SU-DHL-6 (cell line): ENCODE data around the gene CDK7.

ENCODE experiments used
- CTCF ChIP-seq: fragments of 200-600 bp; sonication (generic); IDR thresholded peaks from one replicate; pipeline ENCODE4 v1.5.1; 2017; ENCODE audit warnings: antibody characterized with exemption, mild to moderate bottlenecking, low read length, moderate library complexity; ENCODE audit not compliant: insufficient read depth, poor library complexity, severe bottlenecking
- EZH2phosphoT487 ChIP-seq: fragments of 200-600 bp; sonication (generic), shearing (Covaris generic); conservative IDR thresholded peaks from 2 replicates; pipeline ENCODE4 v1.6.1; 2018; ENCODE audit warnings: mild to moderate bottlenecking, antibody characterized with exemption, low read length, moderate library complexity, mixed read lengths

GRCh38 chr5:69217151-69217511, 17.6 kb upstream of the CDK7 start:
- TF ChIP-seq CTCF (no peak), EZH2phosphoT487 (no peak)
